ENCODE data around the gene SP7. TPM values are rescaled to one million over a fixed set of nuclear protein-coding genes. Genes with fewer than 3 reads are reported as not detected.
A peak's percentile ranks its signal among the peaks of the same experiment; 100 is the strongest.

Gene SP7
- total RNA-seq, 1 experiment from 2014 or later: not detected

- TSS peak; percentile 50 for BruUV-seq (replicated peaks)
- ChIA-PET CTCF (interaction anchor here (0.5 to 3.2 kb wide), 9 partner anchors 18 to 183 kb away, joined by 3 to 45 read pairs (median 4); partner anchors contain the start of genes PFDN5 and SP1), POLR2A (interaction anchor here (0.5 to 1.2 kb wide), 8 partner anchors 55 to 410 kb away, joined by 3 to 5 read pairs (median 3); partner anchors contain the start of genes SP1 and TARBP2)
- Histone ChIP-seq H3K9me3 (no peaks in the 10 kb centered on the region), H3K27me3 (replicated peaks; ENCODE audit: control insufficient read depth, insufficient read depth, low read length) (no peaks in the 10 kb centered on the region), H3K36me3 (ENCODE audit: control insufficient read depth, insufficient read depth, low read length) (no peaks in the 10 kb centered on the region; the same call in 1 of the 2 replicates), H3K4me3 (ENCODE audit: low read depth, low read length) (peak overlapping the region; percentile 61), H3K4me1 (peaks cover 20% of the 10 kb centered on the region)
- peaks cover 26% of the 10 kb centered on the region for H3K4me1 Mint-ChIP-seq (ENCODE audit: low read depth, unreplicated experiment)
- intact Hi-C loops (cut with micrococcal nuclease; ENCODE audit: unreplicated experiment): loop anchor here (1.0 to 2.0 kb wide), 6 partner anchors 20 to 184 kb away; partner anchors contain the start of gene TARBP2
- peaks cover 9% of the 10 kb centered on the region for H3K36me3 Mint-ChIP-seq (ENCODE audit: insufficient read depth, unreplicated experiment)
- peak overlapping the region; percentile 80 for H3K27ac Mint-ChIP-seq (ENCODE audit: unreplicated experiment)
- no peaks in the 10 kb centered on the region for H3K9me3 Mint-ChIP-seq (ENCODE audit: unreplicated experiment)
- no peaks in the 10 kb centered on the region for H3K27me3 Mint-ChIP-seq (ENCODE audit: insufficient read depth, unreplicated experiment)
- DNase-seq: peak; percentile 89 to 93
- peak; percentile 77 to 86 for TF ChIP-seq CTCF (IDR thresholded peaks at IDR 0.05; ENCODE audit: insufficient read depth in 1 of 2, low read depth in 1 of 2, low read length in 1 of 2, severe bottlenecking in 1 of 2, unreplicated experiment in 1 of 2)
- peak overlapping the region; percentile 68 for H3K4me3 Mint-ChIP-seq (ENCODE audit: unreplicated experiment)
Observed at GRCh38 chr12:53324779-53325510, 11.2 kb downstream of the SP7 start.

- H3K27ac Mint-ChIP-seq (ENCODE audit: unreplicated experiment): peak overlapping the region; percentile 80
- Histone ChIP-seq H3K27me3 (replicated peaks; ENCODE audit: control insufficient read depth, insufficient read depth, low read length) (no peaks in the 10 kb centered on the region), H3K4me1 (peaks cover 20% of the 10 kb centered on the region), H3K9me3 (no peaks in the 10 kb centered on the region), H3K4me3 (ENCODE audit: low read depth, low read length) (peak overlapping the region; percentile 61), H3K36me3 (ENCODE audit: control insufficient read depth, insufficient read depth, low read length) (peaks cover 1% of the 10 kb centered on the region; the same call in 1 of the 2 replicates)
- H3K9me3 Mint-ChIP-seq (ENCODE audit: unreplicated experiment): no peaks in the 10 kb centered on the region
- H3K4me3 Mint-ChIP-seq (ENCODE audit: unreplicated experiment): peak overlapping the region; percentile 68
- TF ChIP-seq CTCF (IDR thresholded peaks at IDR 0.05; ENCODE audit: insufficient read depth in 1 of 2, low read depth in 1 of 2, low read length in 1 of 2, severe bottlenecking in 1 of 2, unreplicated experiment in 1 of 2): no peak
- no peaks in the 10 kb centered on the region for H3K27me3 Mint-ChIP-seq (ENCODE audit: insufficient read depth, unreplicated experiment)
- intact Hi-C loops (cut with micrococcal nuclease; ENCODE audit: unreplicated experiment): loop anchor here (1.0 to 2.0 kb wide), 6 partner anchors 21 to 185 kb away; partner anchors contain the start of gene TARBP2
- POLR2A ChIA-PET: interaction anchor here (0.5 to 1.2 kb wide), 5 partner anchors 55 to 410 kb away, joined by 3 to 4 read pairs (median 3); partner anchors contain the start of genes SP1 and TARBP2
- CTCF ChIA-PET: interaction anchor here (0.7 to 3.2 kb wide), 4 partner anchors 21 to 97 kb away, joined by 3 to 45 read pairs (median 8); partner anchors contain the start of gene SP1
- peaks cover 22% of the 10 kb centered on the region for H3K4me1 Mint-ChIP-seq (ENCODE audit: low read depth, unreplicated experiment)
- no peak for DNase-seq
- BruUV-seq (replicated peaks): no TSS peak
- H3K36me3 Mint-ChIP-seq (ENCODE audit: insufficient read depth, unreplicated experiment): peaks cover 11% of the 10 kb centered on the region
Observed at GRCh38 chr12:53324113-53324778, 11.9 kb downstream of the SP7 start.

Data from Caco-2 (cell line).